Measurements from ENCODE around the gene SPATA7. TPM values are rescaled to one million over a fixed set of nuclear protein-coding genes. Genes with fewer than 3 reads are reported as not detected.

Gene SPATA7
- total RNA-seq, 1 donor, result 21.4 TPM

DNA sequence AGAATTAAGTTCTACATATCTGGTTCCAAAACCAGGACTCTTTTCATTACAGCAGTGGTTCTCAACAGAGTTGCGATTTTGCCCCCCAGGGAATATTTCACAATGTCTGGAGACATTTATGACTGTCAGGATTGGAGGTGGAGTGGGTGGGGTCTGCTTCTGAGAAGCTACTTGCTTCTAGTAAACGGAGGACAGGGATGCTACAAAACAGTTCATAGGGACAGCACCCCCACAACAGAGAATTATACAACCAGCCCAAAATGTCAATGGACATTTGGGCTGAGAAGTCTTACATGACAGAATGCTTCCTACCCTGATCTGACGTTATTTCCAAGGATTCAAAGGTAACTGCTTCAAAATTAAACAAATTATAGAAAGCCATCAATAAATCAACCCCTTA is 739 bp upstream of the SPATA7 start:
- Histone ChIP-seq H3K36me3 (ENCODE audit: insufficient read depth, low read length) (no peaks in the 10 kb centered on the region), H3K4me2 (ENCODE audit: insufficient read depth, low read length) (peak overlapping the region; percentile 90), H3K4me3 (ENCODE audit: insufficient read depth, low read length) (peak overlapping the region; percentile 91), H3K4me1 (ENCODE audit: insufficient read depth, low read length) (peaks cover 12% of the 10 kb centered on the region), H3K9me3 (ENCODE audit: low read depth, low read length) (no peaks in the 10 kb centered on the region), H4K20me1 (ENCODE audit: insufficient read depth, low read length) (peaks cover 2% of the 10 kb centered on the region), H3K27ac (ENCODE audit: low read depth, low read length) (peak overlapping the region; percentile 87), H3K27me3 (ENCODE audit: insufficient read depth, low read length) (peaks cover 5% of the 10 kb centered on the region), H3K79me2 (ENCODE audit: insufficient read depth, low read length) (peaks cover 18% of the 10 kb centered on the region), H2AFZ (ENCODE audit: low read length) (peak overlapping the region; percentile 97)
- no peak for DNase-seq (ENCODE audit: insufficient read length, low spot score, missing footprints)
- TF ChIP-seq, protein P1, sequence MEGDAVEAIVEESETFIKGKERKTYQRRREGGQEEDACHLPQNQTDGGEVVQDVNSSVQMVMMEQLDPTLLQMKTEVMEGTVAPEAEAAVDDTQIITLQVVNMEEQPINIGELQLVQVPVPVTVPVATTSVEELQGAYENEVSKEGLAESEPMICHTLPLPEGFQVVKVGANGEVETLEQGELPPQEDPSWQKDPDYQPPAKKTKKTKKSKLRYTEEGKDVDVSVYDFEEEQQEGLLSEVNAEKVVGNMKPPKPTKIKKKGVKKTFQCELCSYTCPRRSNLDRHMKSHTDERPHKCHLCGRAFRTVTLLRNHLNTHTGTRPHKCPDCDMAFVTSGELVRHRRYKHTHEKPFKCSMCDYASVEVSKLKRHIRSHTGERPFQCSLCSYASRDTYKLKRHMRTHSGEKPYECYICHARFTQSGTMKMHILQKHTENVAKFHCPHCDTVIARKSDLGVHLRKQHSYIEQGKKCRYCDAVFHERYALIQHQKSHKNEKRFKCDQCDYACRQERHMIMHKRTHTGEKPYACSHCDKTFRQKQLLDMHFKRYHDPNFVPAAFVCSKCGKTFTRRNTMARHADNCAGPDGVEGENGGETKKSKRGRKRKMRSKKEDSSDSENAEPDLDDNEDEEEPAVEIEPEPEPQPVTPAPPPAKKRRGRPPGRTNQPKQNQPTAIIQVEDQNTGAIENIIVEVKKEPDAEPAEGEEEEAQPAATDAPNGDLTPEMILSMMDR (IDR thresholded peaks at IDR 0.05; ENCODE audit: extremely low read depth, low read depth, low read length), result no peak

- Histone ChIP-seq H3K27ac (ENCODE audit: low read depth, low read length) (peak overlapping the region; percentile 87), H3K4me3 (ENCODE audit: insufficient read depth, low read length) (peak overlapping the region; percentile 91), H3K27me3 (ENCODE audit: insufficient read depth, low read length) (peaks cover 5% of the 10 kb centered on the region), H3K9me3 (ENCODE audit: low read depth, low read length) (no peaks in the 10 kb centered on the region), H3K36me3 (ENCODE audit: insufficient read depth, low read length) (no peaks in the 10 kb centered on the region), H3K79me2 (ENCODE audit: insufficient read depth, low read length) (peaks cover 23% of the 10 kb centered on the region), H4K20me1 (ENCODE audit: insufficient read depth, low read length) (peaks cover 2% of the 10 kb centered on the region), H3K4me2 (ENCODE audit: insufficient read depth, low read length) (peak overlapping the region; percentile 90), H3K4me1 (ENCODE audit: insufficient read depth, low read length) (peaks cover 12% of the 10 kb centered on the region), H2AFZ (ENCODE audit: low read length) (peak overlapping the region; percentile 97)
- TF ChIP-seq, protein P1 (IDR thresholded peaks at IDR 0.05; ENCODE audit: extremely low read depth, low read depth, low read length), result no peak
- DNase-seq (ENCODE audit: insufficient read length, low spot score, missing footprints), result peak; percentile 42
Observed at GRCh38 chr14:88386256-88386794, 868 bp downstream of the SPATA7 start.

DNA sequence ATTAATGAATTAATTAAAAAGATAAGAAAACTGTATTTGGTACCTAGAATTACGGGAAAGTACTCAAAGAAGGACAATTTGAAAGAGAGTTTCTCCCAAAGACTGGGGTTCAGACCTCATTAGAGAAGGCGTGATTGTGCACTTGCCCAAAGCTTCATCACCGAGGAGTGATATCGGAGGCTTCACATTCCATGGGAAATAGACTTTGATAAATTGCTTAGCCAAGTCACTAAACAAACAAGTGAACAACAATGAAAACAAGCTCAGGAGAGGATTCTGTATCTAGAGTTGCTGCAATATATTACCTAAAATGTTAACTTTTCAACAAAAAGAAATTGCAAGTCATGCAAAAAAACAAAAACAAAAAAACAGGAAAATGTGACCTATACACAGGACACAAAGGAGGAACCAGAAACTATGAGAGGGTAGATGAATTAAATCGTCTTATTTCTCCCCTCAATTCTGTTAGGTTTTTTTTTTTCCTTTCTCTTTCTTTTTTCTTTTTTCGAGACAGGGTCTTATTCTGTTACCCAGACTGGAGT is 3.4 kb downstream of the SPATA7 start:
- H3K36me3 ChIP-seq (ENCODE audit: insufficient read depth, low read length), result no peaks in the 10 kb centered on the region

GRCh38 chr14:88392609-88393008 is 7.2 kb downstream of the SPATA7 start:
- peaks cover under 1% of the 10 kb centered on the region for H4K20me1 ChIP-seq (ENCODE audit: insufficient read depth, low read length)
- no peak overlapping the region for H2AFZ ChIP-seq (ENCODE audit: low read length)
- H3K9me3 ChIP-seq (ENCODE audit: low read depth, low read length), result no peaks in the 10 kb centered on the region
- TF ChIP-seq, protein P1 (IDR thresholded peaks at IDR 0.05; ENCODE audit: extremely low read depth, low read depth, low read length), result no peak
- H3K79me2 ChIP-seq (ENCODE audit: insufficient read depth, low read length), result peaks cover 9% of the 10 kb centered on the region
- H3K4me2 ChIP-seq (ENCODE audit: insufficient read depth, low read length), result no peak overlapping the region
- H3K27ac ChIP-seq (ENCODE audit: low read depth, low read length), result no peak overlapping the region
- no peak overlapping the region for H3K4me3 ChIP-seq (ENCODE audit: insufficient read depth, low read length)
- no peaks in the 10 kb centered on the region for H3K4me1 ChIP-seq (ENCODE audit: insufficient read depth, low read length)
- peaks cover 8% of the 10 kb centered on the region for H3K36me3 ChIP-seq (ENCODE audit: insufficient read depth, low read length)
- H3K27me3 ChIP-seq (ENCODE audit: insufficient read depth, low read length), result no peaks in the 10 kb centered on the region
- DNase-seq (ENCODE audit: insufficient read length, low spot score, missing footprints), result no peak

More for the DNA sequence above, 3.4 kb downstream of the SPATA7 start:
- H3K4me3 ChIP-seq (ENCODE audit: insufficient read depth, low read length), result no peak overlapping the region
- H3K79me2 ChIP-seq (ENCODE audit: insufficient read depth, low read length), result peaks cover 23% of the 10 kb centered on the region
- H3K27me3 ChIP-seq (ENCODE audit: insufficient read depth, low read length), result no peaks in the 10 kb centered on the region
- H2AFZ ChIP-seq (ENCODE audit: low read length), result no peak overlapping the region
- H3K27ac ChIP-seq (ENCODE audit: low read depth, low read length), result no peak overlapping the region
- H3K9me3 ChIP-seq (ENCODE audit: low read depth, low read length), result no peaks in the 10 kb centered on the region
- H3K4me2 ChIP-seq (ENCODE audit: insufficient read depth, low read length), result no peak overlapping the region
- peaks cover 12% of the 10 kb centered on the region for H3K4me1 ChIP-seq (ENCODE audit: insufficient read depth, low read length)
- TF ChIP-seq, protein P1 (IDR thresholded peaks at IDR 0.05; ENCODE audit: extremely low read depth, low read depth, low read length), result no peak
- no peak for DNase-seq (ENCODE audit: insufficient read length, low spot score, missing footprints)
- peaks cover 2% of the 10 kb centered on the region for H4K20me1 ChIP-seq (ENCODE audit: insufficient read depth, low read length)

Data from osteoblast (primary cell).